K562 (cell line): ENCODE results near the gene TRAPPC4. TPM values are rescaled to one million over a fixed set of nuclear protein-coding genes. Genes with fewer than 3 reads are reported as not detected.

Experiments
- CHD7 ChIP-seq: fragments of 200-600 bp; sonication (generic); IDR thresholded peaks from one replicate; pipeline ENCODE4 v1.6.1; 2012; ENCODE audit warnings: mild to moderate bottlenecking, low read depth, low read length, inconsistent platforms
- CXXC5 ChIP-seq: fragments of 250-450 bp; sonication (Bioruptor Pico); IDR thresholded peaks from 2 replicates; pipeline ENCODE4 v1.8.0; 2022; ENCODE audit warnings: inconsistent platforms, mild to moderate bottlenecking, moderate library complexity
- FOSL1 ChIP-seq: fragments of 200-800 bp; sonication (Bioruptor generic); conservative IDR thresholded peaks from 2 replicates; pipeline ENCODE4 v1.6.1; 2016; ENCODE audit warnings: missing genetic modification characterization, missing compliant biosample characterization
- KDM4B ChIP-seq, 2 experiments: fragments of 450-650 bp in 1 of 2; sonication (generic) in 1 of 2; IDR thresholded peaks; 2 replicates each; pipeline ENCODE4 v1.6.1; 2016 to 2017; ENCODE audit warnings: borderline replicate concordance in 2 of 2, antibody characterized with exemption in 1 of 2, low read depth in 1 of 2, mild to moderate bottlenecking in 1 of 2
- MAZ ChIP-seq, 2 experiments: fragments of 450-650 bp in 1 of 2; sonication (generic) in 1 of 2; formaldehyde crosslinking; IDR thresholded peaks in 1 of 2; conservative IDR thresholded peaks in 1 of 2; 2 replicates each; pipeline versions ENCODE4 v1.4.0 to v1.5.0; 2020; ENCODE audit warnings: mild to moderate bottlenecking in 1 of 2, missing genetic modification reagents in 1 of 2
- NEUROD1 ChIP-seq: fragments of 150-350 bp; IDR thresholded peaks from 2 replicates; pipeline ENCODE4 v1.6.1; 2014; ENCODE audit warnings: borderline replicate concordance, low read length, low read depth; ENCODE audit not compliant: partially characterized antibody
- NONO ChIP-seq, 2 experiments: fragments of 200-400 bp in 1 of 2; fragments of 450-650 bp in 1 of 2; formaldehyde crosslinking in 1 of 2; IDR thresholded peaks; 2 replicates each; pipeline ENCODE4 v1.6.1; 2017; ENCODE audit warnings: low read depth in 2 of 2, mild to moderate bottlenecking in 2 of 2, moderate library complexity in 2 of 2, low read length in 1 of 2
- RBM22 ChIP-seq: fragments of 200-400 bp; formaldehyde crosslinking; IDR thresholded peaks from 2 replicates; pipeline ENCODE4 v1.6.1; 2018; ENCODE audit warnings: low read length, low read depth; ENCODE audit not compliant: poor library complexity, severe bottlenecking
- U2AF2 ChIP-seq: fragments of 200-400 bp; formaldehyde crosslinking; optimal IDR thresholded peaks from 2 replicates; pipeline ENCODE3; 2017; ENCODE audit warnings: low read depth, mild to moderate bottlenecking, low read length
- ZFP30 ChIP-seq: fragments of 250-450 bp; sonication (Bioruptor Pico); IDR thresholded peaks from 2 replicates; pipeline ENCODE4 v1.8.0; 2022; ENCODE audit warnings: moderate library complexity, mild to moderate bottlenecking, inconsistent platforms, borderline replicate concordance
- polyA plus RNA-seq, 8 experiments: library from polyadenylated mRNA; depleted of rRNA in 4 of 8; stranded (reverse) in 5 of 8; unstranded in 3 of 8; fragments of >200 nt; fragmentation: Nextera tagmentation in 2 of 8; fragmentation: Illumina TruSeq in 1 of 8; extraction: Ambion mirVana in 2 of 8; extraction: Trizol in 1 of 8; gene quantifications; 2 replicates each; pipeline versions ENCODE4 v1.2.1 to v1.2.3, GENCODE V29; 2011 to 2014; ENCODE audit warnings: inconsistent platforms in 1 of 8, missing spikeins in 1 of 8
- total RNA-seq, 7 experiments: library from RNA; depleted of rRNA in 6 of 7; stranded (reverse); fragments of >200 nt in 6 of 7; fragmentation: Illumina TruSeq in 2 of 7; extraction: Trizol in 2 of 7; gene quantifications; 2 replicates each; pipeline versions ENCODE4 v1.2.1 to v1.2.3, GENCODE V29; 2011 to 2021; ENCODE audit warnings: low replicate concordance in 1 of 7

The TRAPPC4 gene
- total and polyA plus RNA-seq, 9 of the 15 experiments (the other 6 are each of a cell fraction or from before 2014, with no cell fraction given), result 121 to 524 (median 142) TPM

GRCh38 chr11:119018074-119018938 is at the start of gene TRAPPC4, which contains the start of gene RPS25 (continued):
- TF ChIP-seq CHD7 (no peak), FOSL1 (tag) (no peak), MAZ (CRISPR knock-in tag; conservative IDR thresholded peaks at IDR 0.05 in 1 of 2, IDR thresholded peaks at IDR 0.05 in 1 of 2) (peak; percentile 66 to 82), CXXC5 (CRISPR knock-in tag) (peak; percentile 89), RBM22 (peak; percentile 50), ZFP30 (CRISPR knock-in tag) (no peak), NEUROD1 (peak; percentile 77), KDM4B (IDR thresholded peaks at IDR 0.05; ENCODE audit: borderline replicate concordance in 2 of 2, low read depth in 1 of 2) (peak in 1 of 2 experiments; percentile 93; a peak in 1 of 4 replicates), U2AF2 (no peak), NONO (IDR thresholded peaks at IDR 0.05; ENCODE audit: low read depth in 2 of 2, low read length in 1 of 2) (0 out of 4 replicates have a peak, but pooled peaks of 1 of the 2 experiments have one; percentile 10)
